Ishikawa (cell line): ENCODE data around the gene PTMS.

Experiments
- CEBPB ChIP-seq: IDR thresholded peaks from 2 replicates; pipeline ENCODE4 v1.6.1; 2012
- CREB1 ChIP-seq: IDR thresholded peaks from 2 replicates; pipeline ENCODE4 v1.6.1; 2012; ENCODE audit warnings: low read depth
- EGR1 ChIP-seq: IDR thresholded peaks from 2 replicates; pipeline ENCODE4 v1.6.1; 2012
- EP300 ChIP-seq: IDR thresholded peaks from 2 replicates; pipeline ENCODE4 v1.6.1; 2012; ENCODE audit warnings: borderline replicate concordance
- FOXM1 ChIP-seq: IDR thresholded peaks from 2 replicates; pipeline ENCODE4 v1.6.1; 2012; ENCODE audit warnings: low read depth, borderline replicate concordance
- NFIC ChIP-seq: IDR thresholded peaks from 2 replicates; pipeline ENCODE4 v1.6.1; 2012
- RAD21 ChIP-seq: IDR thresholded peaks from 2 replicates; pipeline ENCODE4 v1.6.1; 2012; ENCODE audit warnings: low read depth
- TAF1 ChIP-seq: IDR thresholded peaks from 2 replicates; pipeline ENCODE4 v1.6.1; 2012; ENCODE audit warnings: low read depth, mild to moderate bottlenecking
- TCF12 ChIP-seq: IDR thresholded peaks from 2 replicates; pipeline ENCODE4 v1.6.1; 2012; ENCODE audit warnings: low read depth
- TEAD4 ChIP-seq: IDR thresholded peaks from 2 replicates; pipeline ENCODE4 v1.6.1; 2012
- YY1 ChIP-seq: IDR thresholded peaks from 2 replicates; pipeline ENCODE4 v1.6.1; 2012; ENCODE audit warnings: low read depth
- ZBTB7A ChIP-seq: IDR thresholded peaks from 2 replicates; pipeline ENCODE4 v1.6.1; 2012; ENCODE audit warnings: low read depth
- TF ChIP-seq, protein P1 (sequence below): IDR thresholded peaks from 2 replicates; pipeline ENCODE4 v1.6.1; 2012
- TF ChIP-seq, protein P2 (sequence below): IDR thresholded peaks from 2 replicates; pipeline ENCODE4 v1.6.1; 2012
- TF ChIP-seq, protein P3 (sequence below): IDR thresholded peaks from 2 replicates; pipeline ENCODE4 v1.6.1; 2012; ENCODE audit warnings: low read depth, mild to moderate bottlenecking

PTMS gene

DNA sequence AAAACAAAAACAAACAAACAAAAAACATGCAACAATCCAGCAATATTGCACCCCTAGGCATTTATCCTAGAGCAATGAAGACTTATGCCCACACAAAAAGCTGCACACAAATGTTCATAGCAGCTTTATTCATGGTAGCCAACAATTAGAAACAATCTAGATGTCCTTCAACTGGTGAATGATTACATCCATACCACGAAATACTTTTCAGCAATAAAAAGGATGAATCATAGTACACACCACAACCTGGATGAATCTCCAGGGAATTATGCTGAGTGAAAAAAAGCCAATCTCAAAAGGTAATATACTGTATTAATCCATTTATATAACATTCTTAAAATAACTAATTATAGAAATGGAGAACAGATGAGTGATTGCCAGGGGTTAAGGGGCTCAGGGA, 41.0 kb downstream of the PTMS start:
- TF ChIP-seq CEBPB (no peak), TCF12 (no peak), ZBTB7A (no peak), TEAD4 (no peak), EP300 (no peak), YY1 (no peak), TAF1 (no peak), FOXM1 (no peak), NFIC (no peak), RAD21 (no peak), CREB1 (no peak), EGR1 (no peak)
- TF ChIP-seq, protein P1, sequence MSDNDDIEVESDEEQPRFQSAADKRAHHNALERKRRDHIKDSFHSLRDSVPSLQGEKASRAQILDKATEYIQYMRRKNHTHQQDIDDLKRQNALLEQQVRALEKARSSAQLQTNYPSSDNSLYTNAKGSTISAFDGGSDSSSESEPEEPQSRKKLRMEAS: no peak
- TF ChIP-seq, protein P2, sequence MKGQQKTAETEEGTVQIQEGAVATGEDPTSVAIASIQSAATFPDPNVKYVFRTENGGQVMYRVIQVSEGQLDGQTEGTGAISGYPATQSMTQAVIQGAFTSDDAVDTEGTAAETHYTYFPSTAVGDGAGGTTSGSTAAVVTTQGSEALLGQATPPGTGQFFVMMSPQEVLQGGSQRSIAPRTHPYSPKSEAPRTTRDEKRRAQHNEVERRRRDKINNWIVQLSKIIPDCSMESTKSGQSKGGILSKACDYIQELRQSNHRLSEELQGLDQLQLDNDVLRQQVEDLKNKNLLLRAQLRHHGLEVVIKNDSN: no peak
- TF ChIP-seq, protein P3, sequence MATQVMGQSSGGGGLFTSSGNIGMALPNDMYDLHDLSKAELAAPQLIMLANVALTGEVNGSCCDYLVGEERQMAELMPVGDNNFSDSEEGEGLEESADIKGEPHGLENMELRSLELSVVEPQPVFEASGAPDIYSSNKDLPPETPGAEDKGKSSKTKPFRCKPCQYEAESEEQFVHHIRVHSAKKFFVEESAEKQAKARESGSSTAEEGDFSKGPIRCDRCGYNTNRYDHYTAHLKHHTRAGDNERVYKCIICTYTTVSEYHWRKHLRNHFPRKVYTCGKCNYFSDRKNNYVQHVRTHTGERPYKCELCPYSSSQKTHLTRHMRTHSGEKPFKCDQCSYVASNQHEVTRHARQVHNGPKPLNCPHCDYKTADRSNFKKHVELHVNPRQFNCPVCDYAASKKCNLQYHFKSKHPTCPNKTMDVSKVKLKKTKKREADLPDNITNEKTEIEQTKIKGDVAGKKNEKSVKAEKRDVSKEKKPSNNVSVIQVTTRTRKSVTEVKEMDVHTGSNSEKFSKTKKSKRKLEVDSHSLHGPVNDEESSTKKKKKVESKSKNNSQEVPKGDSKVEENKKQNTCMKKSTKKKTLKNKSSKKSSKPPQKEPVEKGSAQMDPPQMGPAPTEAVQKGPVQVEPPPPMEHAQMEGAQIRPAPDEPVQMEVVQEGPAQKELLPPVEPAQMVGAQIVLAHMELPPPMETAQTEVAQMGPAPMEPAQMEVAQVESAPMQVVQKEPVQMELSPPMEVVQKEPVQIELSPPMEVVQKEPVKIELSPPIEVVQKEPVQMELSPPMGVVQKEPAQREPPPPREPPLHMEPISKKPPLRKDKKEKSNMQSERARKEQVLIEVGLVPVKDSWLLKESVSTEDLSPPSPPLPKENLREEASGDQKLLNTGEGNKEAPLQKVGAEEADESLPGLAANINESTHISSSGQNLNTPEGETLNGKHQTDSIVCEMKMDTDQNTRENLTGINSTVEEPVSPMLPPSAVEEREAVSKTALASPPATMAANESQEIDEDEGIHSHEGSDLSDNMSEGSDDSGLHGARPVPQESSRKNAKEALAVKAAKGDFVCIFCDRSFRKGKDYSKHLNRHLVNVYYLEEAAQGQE: no peak

DNA sequence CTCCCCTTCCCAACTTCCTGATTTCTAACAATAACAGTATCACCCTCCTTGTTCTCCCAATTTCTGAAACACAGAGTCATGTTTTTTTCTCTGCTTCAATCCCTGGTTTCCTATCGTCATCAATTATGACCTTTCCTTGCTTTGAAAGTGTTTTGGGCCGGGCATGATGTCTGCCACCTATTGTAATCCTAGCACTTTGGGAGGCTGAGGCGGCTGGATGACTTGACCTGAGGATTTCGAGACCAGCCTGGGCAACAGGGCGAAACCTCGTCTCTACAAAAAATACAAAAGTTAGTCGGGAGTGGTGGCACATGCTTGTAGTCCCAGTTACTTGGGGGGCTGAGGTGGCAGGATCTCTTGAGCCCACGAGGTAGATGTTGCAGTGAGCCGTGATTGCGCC, 42.9 kb downstream of the PTMS start:
- TF ChIP-seq CEBPB (0 out of 2 replicates have a peak, but pooled peaks have one; percentile 6), ZBTB7A (no peak), TAF1 (no peak)

DNA sequence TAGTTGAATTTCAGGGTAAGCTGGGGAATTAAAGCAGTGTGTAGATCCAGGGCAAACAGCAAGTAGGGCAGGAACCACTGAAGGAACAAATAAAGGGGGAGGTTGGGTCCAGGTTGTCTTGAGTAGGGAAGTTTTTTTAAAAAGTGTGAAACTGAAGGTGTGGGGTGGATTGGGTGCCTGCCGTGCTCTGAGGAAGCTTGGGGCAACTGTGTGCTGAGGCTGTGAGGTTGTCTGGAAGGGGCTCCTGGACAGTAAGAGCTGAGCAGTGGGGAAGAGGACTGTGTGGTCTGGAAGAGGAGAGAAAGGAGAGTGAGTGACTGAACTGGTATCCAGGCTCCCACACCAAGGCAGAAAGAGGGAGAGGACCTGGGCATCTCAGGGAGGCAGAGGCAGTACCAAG, 44.6 kb downstream of the PTMS start:
- TF ChIP-seq TCF12: no peak
- no peak for TF ChIP-seq EP300
- TF ChIP-seq RAD21: no peak
- TF ChIP-seq ZBTB7A: no peak
- TF ChIP-seq NFIC: no peak

DNA sequence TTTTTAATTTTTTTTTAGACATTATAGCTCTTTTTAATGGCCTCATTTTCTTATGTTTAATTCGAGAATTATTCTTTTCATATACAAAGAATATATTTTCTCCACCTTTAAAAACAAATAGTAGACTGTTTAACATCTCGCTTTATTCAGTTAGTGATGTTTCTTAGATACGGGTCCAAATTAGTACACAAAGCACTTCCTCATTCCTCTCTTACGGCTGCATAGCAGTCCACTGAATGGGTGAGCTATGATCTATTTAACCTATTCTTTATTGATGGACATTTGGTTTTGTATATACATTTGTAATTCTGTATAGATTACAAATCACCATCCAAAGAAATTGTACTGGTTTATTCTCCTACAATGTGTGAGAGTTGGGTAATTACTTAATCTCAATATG, 47.2 kb downstream of the PTMS start:
- TF ChIP-seq EP300: no peak
- TF ChIP-seq, protein P2: no peak
- no peak for TF ChIP-seq FOXM1
- TF ChIP-seq CEBPB: no peak
- TF ChIP-seq RAD21: no peak
- TF ChIP-seq CREB1: no peak
- no peak for TF ChIP-seq TAF1
- TF ChIP-seq, protein P1: no peak
- no peak for TF ChIP-seq NFIC
- no peak for TF ChIP-seq TEAD4
- no peak for TF ChIP-seq YY1
- no peak for TF ChIP-seq TCF12
- TF ChIP-seq, protein P3: no peak
- no peak for TF ChIP-seq EGR1

DNA sequence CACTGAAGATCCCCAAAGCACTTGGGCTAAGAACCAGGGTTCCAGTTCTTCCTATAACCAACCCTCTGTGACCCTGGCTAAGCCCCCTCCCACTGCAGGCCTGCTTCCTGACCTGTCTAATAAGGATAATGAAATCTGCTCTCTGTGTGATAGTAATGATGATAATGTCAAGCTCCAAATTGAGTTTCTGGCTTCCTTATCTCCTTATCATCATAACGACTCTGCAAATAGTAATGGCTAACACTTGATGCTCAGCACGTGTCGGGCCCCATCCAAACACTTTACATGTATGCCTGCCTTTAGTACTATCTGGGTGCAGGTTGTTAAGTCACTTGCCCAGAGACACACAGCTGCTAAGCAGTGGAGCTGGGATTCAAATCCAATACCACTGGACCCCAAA, 50.4 kb downstream of the PTMS start:
- TF ChIP-seq TCF12: no peak
- TF ChIP-seq TAF1: no peak
- no peak for TF ChIP-seq EP300
- TF ChIP-seq, protein P2: no peak
- no peak for TF ChIP-seq YY1
- TF ChIP-seq CEBPB: no peak
- no peak for TF ChIP-seq RAD21
- TF ChIP-seq ZBTB7A: no peak
- TF ChIP-seq TEAD4: no peak
- TF ChIP-seq FOXM1: no peak
- TF ChIP-seq, protein P1: no peak
- TF ChIP-seq, protein P3: no peak
- no peak for TF ChIP-seq CREB1
- no peak for TF ChIP-seq NFIC
- no peak for TF ChIP-seq EGR1
